Keratinocyte (primary cell): ENCODE measurements around the gene CDH7. TPM values are rescaled to one million over a fixed set of nuclear protein-coding genes. Genes with fewer than 3 reads are reported as not detected.

Experiments
- DNase-seq: peaks from one replicate; pipeline ENCODE4 v3.0.0-alpha.2; 2011; ENCODE audit warnings: low read depth, missing footprints, low spot score
- FAIRE-seq: peaks from 2 replicates; lab custom pipeline; 2011; peaks lifted over from hg19 to GRCh38; lab: Jason Lieb, UNC
- H2AFZ ChIP-seq: 2 replicates; pipeline ENCODE4 v1.6.0; 2012; ENCODE audit warnings: low read length, control low read depth, inconsistent platforms; ENCODE audit not compliant: control insufficient read depth
- H3K27ac ChIP-seq: 2 replicates; pipeline ENCODE4 v1.5.1; 2011; ENCODE audit warnings: low read length; ENCODE audit not compliant: control insufficient read depth, insufficient read depth
- H3K27me3 ChIP-seq: 3 replicates; pipeline ENCODE4 v1.6.0; 2011; ENCODE audit warnings: low read length; ENCODE audit not compliant: control insufficient read depth, insufficient read depth; ENCODE audit errors: extremely low read depth
- H3K36me3 ChIP-seq, 2 experiments: 2 replicates in 1 of 2; 3 replicates in 1 of 2; pipeline ENCODE4 v1.5.1; 2011; ENCODE audit warnings: low read length in 2 of 2, mild to moderate bottlenecking in 1 of 2; ENCODE audit not compliant: control insufficient read depth in 2 of 2, insufficient read depth in 2 of 2; ENCODE audit errors: extremely low read depth in 1 of 2
- H3K4me1 ChIP-seq: 3 replicates; pipeline ENCODE4 v1.5.1; 2011; ENCODE audit warnings: low read length; ENCODE audit not compliant: control insufficient read depth, insufficient read depth; ENCODE audit errors: extremely low read depth
- H3K4me2 ChIP-seq: 3 replicates; pipeline ENCODE4 v1.6.0; 2011; ENCODE audit warnings: low read depth, low read length; ENCODE audit not compliant: control insufficient read depth, insufficient read depth; ENCODE audit errors: extremely low read depth
- H3K4me3 ChIP-seq, 3 experiments: fragments of 200-600 bp in 1 of 3; sonication (generic) in 1 of 3; 2 replicates in 2 of 3; 3 replicates in 1 of 3; pipeline ENCODE4 v1.5.1; 2011 to 2016; ENCODE audit warnings: low read length in 3 of 3, mild to moderate bottlenecking in 3 of 3, control low read depth in 2 of 3, inconsistent platforms in 1 of 3, low read depth in 1 of 3, mixed read lengths in 1 of 3, mixed run types in 1 of 3, moderate library complexity in 1 of 3; ENCODE audit not compliant: control insufficient read depth in 2 of 3, insufficient read depth in 2 of 3; ENCODE audit errors: extremely low read depth in 1 of 3
- H3K79me2 ChIP-seq: 2 replicates; pipeline ENCODE4 v1.6.0; 2012; ENCODE audit warnings: low read length; ENCODE audit not compliant: control insufficient read depth, insufficient read depth
- H3K9ac ChIP-seq: 3 replicates; pipeline ENCODE4 v1.6.0; 2011; ENCODE audit warnings: low read length; ENCODE audit not compliant: control insufficient read depth, insufficient read depth; ENCODE audit errors: extremely low read depth
- H3K9me1 ChIP-seq: 3 replicates; pipeline ENCODE4 v1.6.0; 2011; ENCODE audit warnings: low read length; ENCODE audit not compliant: control insufficient read depth, insufficient read depth; ENCODE audit errors: extremely low read depth
- H3K9me3 ChIP-seq: 2 replicates; pipeline ENCODE4 v1.5.1; 2012; ENCODE audit warnings: low read depth, low read length; ENCODE audit not compliant: control insufficient read depth
- H4K20me1 ChIP-seq: 3 replicates; pipeline ENCODE4 v1.6.0; 2011; ENCODE audit warnings: low read length; ENCODE audit not compliant: control insufficient read depth, insufficient read depth; ENCODE audit errors: extremely low read depth
- CTCF ChIP-seq, 3 experiments: IDR thresholded peaks in 1 of 3; conservative IDR thresholded peaks in 1 of 3; optimal IDR thresholded peaks in 1 of 3; 2 replicates in 2 of 3; 3 replicates in 1 of 3; pipeline versions ENCODE3 to v1.5.1; 2011; ENCODE audit warnings: low read length in 3 of 3, mild to moderate bottlenecking in 3 of 3, moderate library complexity in 2 of 3, control low read depth in 1 of 3, inconsistent platforms in 1 of 3; ENCODE audit not compliant: insufficient read depth in 2 of 3; ENCODE audit errors: extremely low read depth in 1 of 3
- EZH2 ChIP-seq: IDR thresholded peaks from one replicate; pipeline ENCODE4 v1.6.1; 2012; ENCODE audit warnings: inconsistent platforms, mild to moderate bottlenecking, low read length, moderate library complexity
- dilution Hi-C: fragments of 300-500 bp; cut with MboI; formaldehyde crosslinking; loops from one replicate; pipeline ENCODE4 v1.7.0; 2020; ENCODE audit warnings: low sequenced_read_pairs; ENCODE audit not compliant: extremely low pct_ligation_motif_present
- polyA plus RNA-seq, 5 experiments: library from polyadenylated mRNA; depleted of rRNA in 3 of 5; stranded (reverse) in 3 of 5; stranded (forward) in 1 of 5; unstranded in 1 of 5; fragments of >200 nt; gene quantifications; 1 replicate in 1 of 5; 2 replicates in 3 of 5; 3 replicates in 1 of 5; pipeline versions ENCODE4 v1.2.1 to v1.2.3, GENCODE V29; 2011 to 2012; ENCODE audit warnings: missing spikeins in 2 of 5, low read depth in 1 of 5, low replicate concordance in 1 of 5

Gene CDH7
- polyA plus RNA-seq, 1 donor (not counting 4 experiments of a cell fraction or from before 2014, with no cell fraction given) = not detected

GRCh38 chr18:65897292-65897691, 146.5 kb downstream of the CDH7 start:
- Histone ChIP-seq H3K27me3 (no peaks in the 10 kb centered on the region), H3K4me1 (no peaks in the 10 kb centered on the region), H3K4me2 (no peak overlapping the region), H3K9ac (no peak overlapping the region), H4K20me1 (no peaks in the 10 kb centered on the region), H3K27ac (no peak overlapping the region), H3K36me3 (no peaks in the 10 kb centered on the region), H3K4me3 (no peak overlapping the region), H2AFZ (no peak overlapping the region), H3K79me2 (no peaks in the 10 kb centered on the region), H3K9me1 (no peaks in the 10 kb centered on the region), H3K9me3 (no peaks in the 10 kb centered on the region)
- no peak for TF ChIP-seq EZH2
- TF ChIP-seq CTCF (optimal IDR thresholded peaks at IDR 0.05 in 1 of 3, IDR thresholded peaks at IDR 0.05 in 1 of 3, conservative IDR thresholded peaks at IDR 0.05 in 1 of 3; ENCODE audit: extremely low read depth in 1 of 3, insufficient read depth in 2 of 3, low read length in 3 of 3) = no peak
- DNase-seq (no peak), FAIRE-seq (no peak)
- dilution Hi-C loops = no loop called here

- Histone ChIP-seq H3K4me1 (no peaks in the 10 kb centered on the region), H3K27me3 (no peaks in the 10 kb centered on the region), H3K4me3 (no peak overlapping the region), H3K27ac (no peak overlapping the region), H3K9me1 (no peaks in the 10 kb centered on the region), H4K20me1 (no peaks in the 10 kb centered on the region), H2AFZ (no peak overlapping the region), H3K36me3 (no peaks in the 10 kb centered on the region), H3K4me2 (no peak overlapping the region), H3K9me3 (no peaks in the 10 kb centered on the region), H3K79me2 (no peaks in the 10 kb centered on the region), H3K9ac (no peak overlapping the region)
- DNase-seq (no peak), FAIRE-seq (no peak)
- dilution Hi-C loops = no loop called here
- TF ChIP-seq EZH2 (no peak), CTCF (optimal IDR thresholded peaks at IDR 0.05 in 1 of 3, IDR thresholded peaks at IDR 0.05 in 1 of 3, conservative IDR thresholded peaks at IDR 0.05 in 1 of 3; ENCODE audit: extremely low read depth in 1 of 3, insufficient read depth in 2 of 3, low read length in 3 of 3) (no peak)
These were observed 150.7 kb downstream of the CDH7 start for GRCh38 chr18:65901522-65901921.
